ENCODE measurements around the gene ADAMTS2. TPM values are rescaled to one million over a fixed set of nuclear protein-coding genes. Genes with fewer than 3 reads are reported as not detected.

The ADAMTS2 gene
- total RNA-seq, 1 donor from 2014 or later, result 7.7 TPM

DNA sequence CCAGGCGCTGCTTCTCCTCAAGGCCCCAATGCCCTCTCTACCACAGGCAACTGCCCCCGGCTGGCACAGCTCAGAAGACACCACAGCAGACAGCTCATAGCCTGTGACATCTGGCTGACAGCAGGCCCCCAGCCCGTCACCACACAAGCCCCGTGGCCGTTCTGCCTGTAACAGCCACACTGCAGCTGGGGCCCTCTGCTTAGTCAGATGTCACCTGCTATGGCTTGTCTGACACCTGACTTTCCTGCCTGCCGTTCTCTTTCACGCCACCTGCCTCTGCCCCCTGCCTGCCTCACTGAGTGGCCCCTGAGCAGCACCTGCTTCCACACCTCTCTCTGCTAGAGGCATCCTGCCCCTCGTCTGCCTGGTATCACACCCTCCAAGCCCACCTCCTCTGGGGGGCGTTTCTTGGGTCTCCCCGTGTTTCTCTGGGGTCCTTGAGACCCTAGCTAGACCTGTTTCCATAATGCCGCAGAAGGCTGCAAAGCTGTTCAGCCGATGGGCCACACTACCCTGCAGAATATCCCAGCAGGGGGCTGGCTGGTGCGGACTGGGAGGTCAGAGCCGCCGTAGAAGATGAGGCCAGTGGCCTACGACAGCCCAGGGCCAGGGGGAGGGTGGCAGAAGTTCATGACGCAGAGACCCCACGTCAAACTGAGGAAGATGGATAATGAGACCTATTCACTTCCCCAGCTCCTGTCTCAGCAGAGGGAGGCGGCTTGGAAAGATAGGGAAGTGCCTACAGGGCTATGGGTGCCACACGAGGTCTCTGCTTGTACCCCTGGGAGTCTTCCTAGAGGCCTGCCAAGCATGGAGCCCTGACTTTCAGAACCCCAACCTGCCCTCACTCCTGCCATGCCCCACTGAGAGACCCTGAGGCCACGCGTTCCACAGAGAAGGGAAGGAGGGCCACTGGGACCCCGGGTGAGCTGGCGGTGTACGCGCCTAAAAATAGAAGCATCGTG is 190.0 kb downstream of the ADAMTS2 start:
- TF ChIP-seq, protein P1, sequence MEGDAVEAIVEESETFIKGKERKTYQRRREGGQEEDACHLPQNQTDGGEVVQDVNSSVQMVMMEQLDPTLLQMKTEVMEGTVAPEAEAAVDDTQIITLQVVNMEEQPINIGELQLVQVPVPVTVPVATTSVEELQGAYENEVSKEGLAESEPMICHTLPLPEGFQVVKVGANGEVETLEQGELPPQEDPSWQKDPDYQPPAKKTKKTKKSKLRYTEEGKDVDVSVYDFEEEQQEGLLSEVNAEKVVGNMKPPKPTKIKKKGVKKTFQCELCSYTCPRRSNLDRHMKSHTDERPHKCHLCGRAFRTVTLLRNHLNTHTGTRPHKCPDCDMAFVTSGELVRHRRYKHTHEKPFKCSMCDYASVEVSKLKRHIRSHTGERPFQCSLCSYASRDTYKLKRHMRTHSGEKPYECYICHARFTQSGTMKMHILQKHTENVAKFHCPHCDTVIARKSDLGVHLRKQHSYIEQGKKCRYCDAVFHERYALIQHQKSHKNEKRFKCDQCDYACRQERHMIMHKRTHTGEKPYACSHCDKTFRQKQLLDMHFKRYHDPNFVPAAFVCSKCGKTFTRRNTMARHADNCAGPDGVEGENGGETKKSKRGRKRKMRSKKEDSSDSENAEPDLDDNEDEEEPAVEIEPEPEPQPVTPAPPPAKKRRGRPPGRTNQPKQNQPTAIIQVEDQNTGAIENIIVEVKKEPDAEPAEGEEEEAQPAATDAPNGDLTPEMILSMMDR (conservative IDR thresholded peaks at IDR 0.05), result no peak
- no peak overlapping the region for H3K27ac Mint-ChIP-seq
- H3K4me1 Mint-ChIP-seq (ENCODE audit: unreplicated experiment), result no peaks in the 10 kb centered on the region
- H3K36me3 Mint-ChIP-seq, result no peaks in the 10 kb centered on the region
- H3K27me3 Mint-ChIP-seq, result no peaks in the 10 kb centered on the region
- H3K4me3 Mint-ChIP-seq, result no peak overlapping the region
- no peak for DNase-seq (ENCODE audit: extremely low spot score, unreplicated experiment)
- no peaks in the 10 kb centered on the region for H3K9me3 Mint-ChIP-seq

DNA sequence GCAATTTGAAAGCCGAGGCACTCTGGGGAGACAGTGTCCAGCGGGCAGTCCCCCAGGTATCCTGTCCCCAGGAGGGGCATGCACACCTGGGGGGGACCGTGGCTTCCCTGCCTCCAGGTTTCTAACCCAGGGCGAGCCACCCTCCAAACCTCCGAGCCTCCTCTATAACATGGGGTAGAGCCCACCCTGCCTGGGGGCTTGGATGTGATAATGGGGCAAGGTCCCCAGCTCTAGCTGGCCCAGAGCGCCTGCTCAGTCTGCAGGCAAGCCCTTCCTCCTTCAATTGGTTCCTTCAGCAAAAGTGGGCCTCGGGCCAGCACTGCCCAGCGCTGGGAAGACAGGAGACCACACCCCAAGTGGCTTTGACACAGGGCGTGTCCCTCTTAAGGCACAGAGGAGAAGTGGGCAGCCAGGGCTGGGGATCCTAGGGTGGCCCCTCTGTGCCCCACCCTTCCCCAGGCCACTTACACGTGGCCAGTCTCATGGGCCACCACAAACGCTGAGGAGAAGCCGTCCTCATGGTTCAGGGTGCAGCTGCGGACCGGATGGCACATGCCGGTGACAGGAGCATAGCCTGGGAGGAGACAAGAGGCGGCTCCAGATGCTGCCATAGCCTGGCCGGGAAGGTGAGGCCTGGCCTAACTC is 190.8 kb downstream of the ADAMTS2 start:
- Mint-ChIP-seq H3K36me3 (no peaks in the 10 kb centered on the region), H3K27me3 (no peaks in the 10 kb centered on the region), H3K4me1 (ENCODE audit: unreplicated experiment) (no peaks in the 10 kb centered on the region), H3K27ac (no peak overlapping the region), H3K4me3 (no peak overlapping the region), H3K9me3 (no peaks in the 10 kb centered on the region)
- TF ChIP-seq, protein P1 (conservative IDR thresholded peaks at IDR 0.05), result no peak
- DNase-seq (ENCODE audit: extremely low spot score, unreplicated experiment), result no peak

DNA sequence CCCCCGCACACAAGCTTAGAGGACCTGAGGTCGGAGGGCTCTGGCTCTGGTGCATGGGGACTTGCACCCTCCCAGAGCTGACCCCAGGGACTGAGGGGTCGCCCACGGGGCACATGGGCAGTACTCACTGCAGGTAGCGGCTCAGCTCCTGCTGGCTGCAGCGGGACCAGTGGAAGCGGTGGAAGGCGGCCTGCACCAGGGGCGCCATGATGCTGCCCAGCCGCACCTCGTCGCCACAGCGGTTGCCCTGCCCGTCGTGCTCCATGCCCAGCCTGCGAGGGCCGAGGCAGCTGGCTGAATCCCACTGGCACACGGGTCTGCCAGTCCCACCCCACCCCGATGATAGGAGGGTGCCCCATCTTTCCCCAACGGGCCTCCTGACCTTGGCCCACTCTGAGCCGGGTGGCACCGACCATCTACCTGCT is 191.3 kb downstream of the ADAMTS2 start:
- TF ChIP-seq, protein P1 (conservative IDR thresholded peaks at IDR 0.05), result no peak
- Mint-ChIP-seq H3K27me3 (no peaks in the 10 kb centered on the region), H3K36me3 (no peaks in the 10 kb centered on the region), H3K27ac (no peak overlapping the region), H3K4me1 (ENCODE audit: unreplicated experiment) (no peaks in the 10 kb centered on the region), H3K9me3 (no peaks in the 10 kb centered on the region), H3K4me3 (no peak overlapping the region)
- DNase-seq (ENCODE audit: extremely low spot score, unreplicated experiment), result no peak

DNA sequence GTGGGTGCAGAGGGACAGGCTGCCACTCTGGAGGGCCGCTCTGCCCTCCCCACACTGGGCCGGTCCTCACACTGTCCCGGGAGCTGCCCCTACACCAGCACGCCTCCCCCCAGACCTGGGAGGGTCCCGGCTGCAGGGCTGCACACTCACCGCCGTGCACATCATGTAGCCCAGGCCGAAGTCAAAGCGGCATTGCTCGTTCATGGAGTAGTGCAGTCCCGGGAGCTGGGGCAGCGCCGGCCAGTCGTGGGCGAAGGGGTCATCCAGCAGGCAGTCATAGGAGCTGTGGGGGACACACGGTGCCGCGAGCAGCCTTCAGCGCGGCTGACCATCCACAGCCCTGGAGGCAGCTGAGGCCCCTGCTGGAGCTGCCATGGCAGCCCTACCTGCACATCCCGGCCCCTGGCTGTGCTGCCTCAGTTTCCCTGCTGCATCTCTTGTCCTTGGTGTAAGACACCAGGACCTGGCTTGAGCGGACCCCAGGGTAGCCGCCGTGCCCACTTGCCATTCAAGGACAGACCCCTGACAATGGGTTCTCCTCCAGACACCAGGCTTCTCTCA is 191.8 kb downstream of the ADAMTS2 start:
- H3K27me3 Mint-ChIP-seq, result no peaks in the 10 kb centered on the region
- TF ChIP-seq, protein P1 (conservative IDR thresholded peaks at IDR 0.05), result no peak
- H3K4me3 Mint-ChIP-seq, result no peak overlapping the region
- no peak for DNase-seq (ENCODE audit: extremely low spot score, unreplicated experiment)
- H3K4me1 Mint-ChIP-seq (ENCODE audit: unreplicated experiment), result no peaks in the 10 kb centered on the region
- H3K27ac Mint-ChIP-seq, result no peak overlapping the region
- no peaks in the 10 kb centered on the region for H3K36me3 Mint-ChIP-seq
- no peaks in the 10 kb centered on the region for H3K9me3 Mint-ChIP-seq

DNA sequence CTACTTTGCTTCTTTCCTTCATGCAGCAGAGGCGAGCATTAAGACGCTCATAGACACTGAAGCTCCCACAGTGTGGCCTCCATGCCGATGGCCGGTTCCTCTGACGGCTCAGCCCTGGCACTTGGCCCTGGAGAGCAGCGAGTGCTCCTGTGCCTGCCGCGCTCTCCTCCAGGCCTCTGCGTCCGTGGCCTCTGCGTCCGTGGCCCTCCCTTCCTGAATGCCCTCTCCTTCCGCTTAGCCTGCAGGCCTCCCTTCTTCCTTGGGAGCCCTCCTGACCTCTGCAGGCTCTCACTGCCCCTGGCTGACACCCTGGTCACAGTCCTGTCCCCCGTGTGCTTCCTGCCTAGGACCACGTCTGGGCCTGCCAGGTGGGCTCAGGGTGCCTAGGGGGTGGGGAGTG is 192.3 kb downstream of the ADAMTS2 start:
- TF ChIP-seq, protein P1 (conservative IDR thresholded peaks at IDR 0.05), result no peak
- DNase-seq (ENCODE audit: extremely low spot score, unreplicated experiment), result no peak
- no peak overlapping the region for H3K27ac Mint-ChIP-seq
- H3K4me3 Mint-ChIP-seq, result no peak overlapping the region
- H3K4me1 Mint-ChIP-seq (ENCODE audit: unreplicated experiment), result no peaks in the 10 kb centered on the region
- no peaks in the 10 kb centered on the region for H3K9me3 Mint-ChIP-seq
- H3K36me3 Mint-ChIP-seq, result no peaks in the 10 kb centered on the region
- no peaks in the 10 kb centered on the region for H3K27me3 Mint-ChIP-seq
